GM18498 (cell line): Measurements from ENCODE around the gene CLEC16A.

Source experiments
- ATAC-seq: cut with Tn5 transposase; IDR thresholded peaks from one replicate; pipeline ENCODE4 v1.9.1; 2021; ENCODE audit warnings: mild to moderate bottlenecking, moderate library complexity; ENCODE audit not compliant: unreplicated experiment

The CLEC16A gene

DNA sequence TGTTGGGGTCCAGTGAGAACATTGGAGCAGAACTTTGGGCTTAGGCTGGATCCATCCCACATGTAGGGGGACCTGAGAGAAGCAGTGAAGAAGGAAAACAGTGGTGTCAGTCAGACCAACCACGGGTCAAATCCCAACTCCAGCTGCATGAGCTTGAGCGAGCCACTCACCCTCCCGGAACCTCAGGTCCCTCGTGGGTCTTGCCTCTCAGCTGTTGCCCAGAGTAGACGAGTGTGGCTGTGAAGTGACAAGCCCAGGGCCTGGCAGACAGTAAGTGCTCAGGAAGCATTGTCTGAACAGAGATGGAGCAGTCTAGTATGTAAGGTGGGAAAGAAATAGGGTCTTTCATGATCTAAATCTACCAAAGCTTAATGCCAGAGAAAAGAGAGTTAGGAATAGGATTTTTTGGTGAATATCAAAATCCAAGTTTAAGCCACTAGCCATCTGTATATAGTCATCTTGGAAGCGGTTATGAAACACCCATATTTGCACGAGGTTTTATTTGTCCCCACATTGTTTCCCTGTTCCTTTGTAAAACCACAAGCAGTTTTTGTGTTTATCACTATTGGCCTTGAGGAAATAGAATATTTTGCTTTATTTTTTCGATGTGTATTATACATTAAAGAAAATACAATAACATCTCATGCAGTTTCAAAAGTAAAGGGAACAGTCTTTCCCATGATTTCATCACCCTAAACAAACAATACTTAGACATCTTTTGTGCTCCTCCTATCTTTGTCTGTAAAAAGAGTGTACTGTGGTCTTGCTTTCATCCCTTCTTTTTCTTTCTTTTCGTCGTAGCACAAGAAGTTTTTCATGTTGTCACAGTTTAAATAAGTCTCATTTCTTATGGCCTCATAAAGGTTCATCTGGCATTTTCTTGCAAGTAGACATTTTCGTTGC is 112.0 kb downstream of the CLEC16A start:
- no peak for ATAC-seq

DNA sequence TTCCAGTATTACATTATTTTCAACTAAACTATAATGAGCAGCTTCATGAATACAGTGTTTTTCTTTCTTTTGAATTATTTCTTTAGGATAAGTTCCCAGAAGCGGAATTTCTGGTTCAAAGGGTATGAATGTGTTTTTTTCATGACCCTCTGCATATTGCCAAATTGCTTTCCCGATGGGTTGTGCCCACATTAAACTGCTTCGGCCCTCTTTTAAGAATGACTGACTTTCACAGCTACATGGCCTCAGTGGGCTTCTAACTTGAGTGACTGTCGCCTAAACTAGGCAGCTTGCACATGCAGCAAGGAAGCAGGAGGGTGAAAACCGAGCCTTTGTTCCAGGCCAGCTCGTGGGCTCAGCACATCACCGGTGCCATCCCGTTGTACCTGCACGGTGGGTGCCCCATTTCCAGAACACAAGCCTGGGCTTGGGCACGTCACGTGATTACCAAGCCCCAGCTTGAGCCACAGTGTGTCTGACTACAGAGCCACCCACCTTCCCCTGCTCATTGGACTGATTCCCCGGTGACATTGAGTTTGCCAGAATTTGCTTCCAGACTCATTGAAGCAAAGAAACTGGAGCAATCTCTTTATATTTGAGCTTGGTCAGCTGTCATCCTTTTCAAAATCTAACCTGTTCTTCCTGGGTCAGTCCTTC is 112.8 kb downstream of the CLEC16A start:
- ATAC-seq = no peak

DNA sequence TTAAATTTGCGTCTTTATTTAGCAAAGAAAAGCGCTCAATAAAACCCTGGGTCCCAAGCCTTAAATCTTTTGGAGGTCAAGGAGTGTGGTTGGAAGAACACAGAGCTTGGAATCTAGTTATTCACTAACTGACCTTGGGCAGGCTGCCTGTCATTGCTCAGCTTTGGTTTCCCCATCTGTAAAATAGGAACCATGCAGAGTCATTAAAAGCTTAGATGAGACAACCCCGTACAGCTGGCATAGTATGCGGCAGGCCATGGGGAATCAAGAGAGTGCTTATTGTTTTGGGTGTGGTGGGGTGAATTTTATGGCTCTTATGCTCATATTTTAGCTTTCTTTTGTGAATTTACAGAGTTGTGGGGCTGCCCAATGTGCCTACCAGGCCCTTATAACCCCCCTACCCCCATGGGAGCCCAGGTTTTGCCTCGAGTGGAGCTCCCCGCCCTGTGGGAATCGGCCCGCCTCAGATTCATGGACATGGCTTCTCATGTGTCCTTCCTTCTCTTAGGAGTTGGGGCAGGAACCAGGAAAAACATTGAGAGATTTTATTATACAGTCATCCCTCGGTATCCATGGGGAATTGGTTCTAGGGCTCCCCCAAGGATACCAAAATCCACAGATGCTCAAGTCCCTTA is 113.5 kb downstream of the CLEC16A start:
- ATAC-seq = no peak

DNA sequence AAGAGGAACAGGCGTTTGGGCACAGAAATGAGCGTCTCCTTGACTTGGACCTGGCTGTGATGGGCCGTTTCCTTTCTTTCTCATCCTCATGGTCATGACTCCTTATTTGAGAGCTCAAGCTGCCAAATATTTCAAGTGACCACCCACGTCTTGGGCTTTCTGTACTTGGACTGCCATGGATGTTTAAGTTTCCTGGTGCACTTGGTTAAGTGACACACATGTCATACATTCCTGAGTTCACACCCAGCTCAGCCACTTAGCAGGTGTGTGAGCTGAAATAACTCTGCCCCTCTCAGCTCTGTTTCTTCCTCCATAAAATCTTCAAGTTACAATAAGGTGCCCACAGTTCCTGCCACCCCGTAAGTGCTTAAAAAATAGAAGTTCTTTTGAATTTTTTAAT is 114.5 kb downstream of the CLEC16A start:
- ATAC-seq = no peak

DNA sequence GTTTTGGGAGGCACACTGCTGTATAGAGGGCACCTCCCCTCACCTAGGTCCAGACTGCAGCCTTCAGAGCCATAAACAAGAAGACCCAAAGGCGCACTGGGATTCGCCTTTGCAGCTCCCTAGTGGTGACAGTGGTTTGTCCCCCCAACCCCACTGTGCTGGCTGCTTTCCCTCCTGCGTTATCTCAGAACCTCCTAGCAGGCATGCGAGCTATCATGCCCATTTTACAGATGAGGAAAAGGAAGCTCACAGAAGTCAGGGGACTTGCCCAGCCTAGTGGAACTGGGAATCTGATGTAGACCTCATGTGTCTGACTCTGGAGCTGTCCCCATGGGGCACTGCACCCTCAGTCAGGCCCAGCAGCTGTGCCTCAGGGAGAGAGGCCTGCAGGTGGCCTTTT is 115.2 kb downstream of the CLEC16A start:
- ATAC-seq = no peak

DNA sequence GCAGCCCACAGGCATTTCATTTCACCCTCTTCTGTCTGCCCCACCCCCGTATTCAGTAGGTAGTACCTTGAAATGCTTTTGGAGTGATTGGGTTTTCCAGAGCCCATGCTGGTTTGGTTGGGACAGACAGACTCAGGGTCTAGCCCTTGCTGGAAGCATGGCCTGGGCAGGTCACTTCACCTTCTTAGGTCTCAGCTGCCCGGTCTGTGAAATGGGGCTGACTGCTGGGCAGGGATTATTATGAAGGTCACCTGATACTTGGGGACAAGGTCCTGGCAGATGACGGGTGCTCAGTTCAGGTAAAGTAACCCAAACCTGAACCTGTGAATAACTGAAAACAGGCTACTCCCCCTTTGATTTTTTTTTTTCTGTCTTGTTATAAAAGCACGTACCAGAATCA is 116.0 kb downstream of the CLEC16A start:
- no peak for ATAC-seq

DNA sequence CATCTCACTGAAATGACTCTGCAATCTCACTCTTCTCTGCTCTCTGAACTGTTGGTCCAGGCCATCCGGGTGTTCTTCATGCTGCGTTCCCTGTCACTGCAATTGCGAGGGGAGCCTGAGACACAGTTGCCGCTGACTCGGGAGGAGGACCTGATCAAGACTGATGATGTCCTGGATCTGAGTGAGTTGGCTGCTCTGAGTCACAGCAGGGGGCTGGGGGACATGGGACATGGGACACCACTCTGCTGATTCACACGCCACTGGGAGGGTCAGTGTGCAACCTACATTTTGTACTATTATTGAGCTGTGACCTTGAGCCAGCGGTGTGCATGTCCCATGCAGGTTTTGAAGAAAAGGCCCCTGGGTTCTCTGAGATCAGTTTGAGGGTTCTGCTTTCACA is 116.5 kb downstream of the CLEC16A start:
- ATAC-seq = no peak

DNA sequence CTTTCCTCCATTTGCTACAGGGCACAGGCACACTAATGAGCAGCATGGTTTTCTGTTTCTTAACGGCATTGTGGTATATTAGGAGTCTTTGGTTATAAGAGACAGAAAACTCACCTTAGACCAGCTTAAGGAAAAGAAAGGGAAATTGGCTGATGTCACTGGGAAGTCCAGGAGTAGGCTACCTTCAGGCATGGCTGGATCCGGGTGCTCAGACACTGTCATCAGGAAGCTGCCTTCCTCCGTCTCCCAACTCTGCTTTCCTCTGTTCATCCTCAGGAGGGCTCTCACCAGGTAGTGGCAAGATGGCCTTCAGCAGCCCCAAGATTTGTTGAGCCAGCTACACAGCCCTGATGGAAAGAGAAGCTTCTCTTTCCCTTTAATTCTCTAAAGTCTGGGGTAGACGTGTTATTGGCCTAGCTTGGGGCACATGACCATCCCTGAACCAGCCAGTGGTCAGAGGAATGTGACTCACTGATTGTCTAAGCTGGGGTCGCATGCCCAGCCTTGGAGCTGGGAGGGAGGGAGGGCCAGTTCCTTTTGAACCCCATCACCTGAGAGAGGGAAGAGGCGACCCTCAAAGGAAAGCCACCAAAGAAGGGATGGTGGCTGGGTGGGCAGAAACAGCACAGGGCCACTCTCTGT is 117.4 kb downstream of the CLEC16A start:
- ATAC-seq = no peak

DNA sequence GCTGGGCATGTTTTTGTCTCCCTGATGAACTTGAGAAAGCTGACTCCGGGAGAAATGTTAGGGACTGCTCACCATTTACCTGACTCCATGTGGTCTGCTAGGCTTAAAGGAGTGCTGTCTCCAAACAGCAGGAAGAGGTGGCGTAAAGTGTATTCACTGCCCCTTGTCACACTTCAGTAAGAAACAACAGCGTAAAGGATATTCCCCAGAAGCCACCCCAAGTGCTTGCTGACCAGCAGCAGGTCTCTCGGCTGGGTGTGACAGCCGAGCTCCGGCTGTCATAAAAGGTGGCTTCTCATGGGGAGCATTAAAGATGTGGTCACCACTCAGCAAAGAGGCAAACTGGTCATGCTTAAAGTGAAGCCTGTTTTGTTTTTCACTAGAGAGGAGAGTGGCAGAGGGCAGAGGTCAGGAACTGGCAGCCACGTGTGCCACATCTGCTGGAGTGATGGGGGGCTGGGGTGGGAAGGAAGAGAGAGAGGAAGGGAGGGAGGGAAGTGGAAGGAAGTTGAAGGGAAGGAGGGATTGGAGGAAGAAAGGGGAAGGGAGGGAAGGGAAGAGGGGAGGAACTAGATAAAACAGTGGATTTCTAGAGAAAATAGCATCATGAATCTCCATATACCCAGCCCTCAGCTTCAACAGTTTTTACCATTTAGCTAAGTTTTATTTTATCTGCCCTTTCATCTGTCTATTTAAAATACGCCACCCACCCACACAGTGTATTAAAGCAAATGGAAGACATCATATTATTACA is 119.3 kb downstream of the CLEC16A start:
- no peak for ATAC-seq

DNA sequence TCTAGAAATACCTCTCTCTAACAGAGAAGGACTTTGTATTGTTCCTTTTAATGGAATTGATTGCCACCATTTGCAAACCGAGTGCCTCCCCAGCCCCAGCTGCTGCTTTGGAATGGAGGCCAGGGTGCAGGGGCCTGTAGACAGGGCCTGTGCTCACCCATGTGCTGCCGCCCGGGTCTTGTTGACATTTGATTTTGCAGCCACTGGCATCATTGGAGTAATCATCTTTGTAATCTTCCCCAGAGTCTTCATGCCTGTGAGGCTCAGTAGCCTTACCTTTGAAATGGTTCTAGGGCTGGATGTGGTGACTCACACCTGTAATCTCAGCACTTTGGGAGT is 119.8 kb downstream of the CLEC16A start:
- ATAC-seq = no peak

DNA sequence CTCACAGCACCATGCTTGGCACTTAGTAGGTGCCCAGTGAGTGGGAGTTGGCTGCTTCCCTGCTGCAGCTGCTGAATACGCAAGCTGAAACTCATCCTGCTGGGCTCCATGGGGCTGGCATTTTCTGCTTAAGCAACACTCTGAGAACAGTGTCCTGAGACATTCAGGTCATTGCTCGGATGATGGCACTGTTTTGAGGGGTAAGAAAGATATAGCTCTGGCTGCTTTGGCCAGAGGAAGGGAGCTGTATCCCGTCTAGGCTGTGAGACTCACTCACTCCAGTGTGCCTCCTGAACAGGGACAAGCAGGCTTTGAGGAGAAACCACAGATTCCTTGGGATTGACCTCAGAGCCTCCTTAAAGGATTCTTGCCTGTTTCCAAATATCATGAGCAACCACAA is 120.5 kb downstream of the CLEC16A start:
- no peak for ATAC-seq

DNA sequence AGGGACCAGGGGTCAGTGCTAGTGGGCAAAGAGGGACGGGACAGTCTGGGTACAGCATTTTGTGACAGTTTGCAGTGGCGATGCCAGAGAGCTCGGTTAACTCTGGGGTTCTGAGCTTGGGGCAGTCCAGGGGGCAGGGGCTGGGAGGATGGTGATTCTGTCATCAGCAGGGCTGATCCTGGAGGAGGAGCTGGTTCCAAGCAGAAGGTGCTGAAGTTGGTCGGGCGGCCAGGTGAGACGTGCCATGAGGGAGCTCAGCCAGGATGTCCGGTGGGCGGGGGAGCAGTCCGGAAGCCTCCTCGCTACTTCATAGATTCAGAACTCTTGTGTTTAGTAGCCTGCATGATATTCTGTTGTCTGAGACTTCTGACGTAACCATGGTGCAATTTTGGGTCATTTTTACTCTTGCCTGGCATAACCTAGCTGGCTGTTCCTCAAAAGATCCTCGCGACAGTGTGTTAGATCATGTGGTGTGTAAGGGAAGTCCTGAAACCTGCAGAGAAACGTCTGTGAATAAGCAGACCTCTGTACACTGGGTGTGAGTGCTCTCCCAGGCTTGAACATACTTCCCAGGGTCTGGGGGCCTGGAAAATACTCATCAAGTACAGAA is 122.0 kb downstream of the CLEC16A start:
- no peak for ATAC-seq

DNA sequence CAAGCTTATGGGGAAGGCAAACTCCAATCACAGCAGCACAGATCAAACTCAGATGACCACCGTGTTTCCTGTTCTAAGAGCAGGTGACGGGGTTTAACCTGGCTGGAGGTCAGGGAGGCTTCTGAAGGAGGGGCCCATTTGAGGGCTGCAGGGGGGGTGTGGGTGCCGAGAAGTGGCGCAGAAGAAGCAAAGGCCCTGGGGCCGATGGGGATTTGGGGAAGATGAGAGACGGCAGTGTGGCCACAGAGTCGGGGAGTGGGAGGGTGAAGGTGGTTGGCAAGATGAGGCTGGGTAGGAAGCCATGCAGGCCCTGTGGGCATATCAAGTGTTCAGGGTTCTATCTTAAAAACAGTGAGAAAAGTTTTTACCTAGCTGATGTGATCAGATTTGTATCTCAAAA is 122.9 kb downstream of the CLEC16A start:
- ATAC-seq = no peak

DNA sequence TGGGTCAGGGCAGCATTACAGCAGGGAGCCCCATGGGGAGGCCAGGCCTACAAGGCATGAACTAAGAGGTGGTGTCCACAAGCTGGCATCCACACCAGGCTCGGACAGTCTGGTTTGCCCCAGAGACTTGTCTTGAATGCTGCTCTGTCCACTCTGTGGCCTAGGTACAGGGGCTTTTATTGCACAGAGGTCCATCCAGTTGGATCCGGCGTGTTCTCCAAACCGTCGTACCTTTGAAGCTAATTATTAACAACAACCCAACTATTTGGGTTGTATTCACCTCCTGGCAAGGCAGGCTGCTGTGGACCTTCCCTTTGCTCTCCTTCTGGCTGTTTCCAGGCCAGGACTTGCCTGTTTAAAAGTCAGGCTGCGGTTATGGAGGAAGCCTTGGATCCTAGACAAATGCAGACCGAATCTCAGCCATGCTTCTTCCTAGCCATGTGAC is 123.4 kb downstream of the CLEC16A start:
- ATAC-seq = no peak

DNA sequence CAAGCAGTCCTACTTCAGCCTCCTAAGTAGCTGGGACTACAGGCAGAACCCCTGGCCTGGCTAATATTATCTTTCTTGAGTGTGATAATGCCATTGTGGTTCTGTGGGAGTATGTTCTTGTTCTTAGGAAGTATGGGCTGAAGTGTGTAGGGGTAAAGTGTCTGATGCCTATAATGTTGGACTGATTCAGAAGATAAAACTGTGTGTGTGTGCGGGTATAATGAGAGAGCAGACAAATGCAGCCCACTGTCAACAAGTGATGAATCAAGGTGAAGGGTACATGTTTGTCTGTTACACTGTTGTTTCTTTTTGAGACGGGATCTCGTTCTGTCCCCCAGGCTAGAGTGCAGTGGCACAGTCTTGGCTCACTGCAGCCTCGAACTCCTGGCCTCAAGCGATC is 127.5 kb downstream of the CLEC16A start:
- ATAC-seq = no peak

DNA sequence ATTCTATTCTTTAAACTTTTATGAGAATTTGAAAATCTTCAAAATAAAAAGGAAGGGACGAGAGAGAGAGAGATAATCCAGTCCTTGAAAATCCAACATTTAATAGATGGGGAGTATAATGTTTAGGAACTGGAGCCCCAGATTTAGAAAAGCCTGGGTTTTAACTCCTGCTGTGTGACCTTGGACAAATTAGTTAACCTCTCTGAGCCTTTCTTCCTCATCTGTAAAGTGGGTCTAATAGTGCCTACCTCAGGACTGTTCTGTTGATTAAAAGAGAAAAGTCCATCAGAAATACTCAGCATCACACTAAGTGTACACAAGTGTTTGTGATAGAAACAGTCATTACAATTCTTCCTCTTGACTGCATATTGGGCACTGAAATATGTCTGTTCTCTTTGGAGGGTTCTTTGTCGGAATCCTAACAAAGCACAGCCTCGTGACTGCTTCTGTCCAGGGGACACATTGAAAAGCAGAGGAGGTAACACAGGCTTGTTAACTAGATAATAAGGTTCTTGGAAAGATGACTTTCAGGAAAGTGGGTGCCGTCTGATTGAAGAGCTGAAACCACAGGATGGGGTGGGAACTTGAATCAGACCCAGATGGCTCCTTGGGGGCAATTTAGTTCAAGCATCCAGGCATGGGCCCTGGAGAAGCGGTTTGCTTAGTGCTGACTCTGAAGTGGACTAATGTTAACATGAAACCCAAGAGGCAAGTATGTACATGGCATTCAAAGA is 128.2 kb downstream of the CLEC16A start:
- no peak for ATAC-seq

DNA sequence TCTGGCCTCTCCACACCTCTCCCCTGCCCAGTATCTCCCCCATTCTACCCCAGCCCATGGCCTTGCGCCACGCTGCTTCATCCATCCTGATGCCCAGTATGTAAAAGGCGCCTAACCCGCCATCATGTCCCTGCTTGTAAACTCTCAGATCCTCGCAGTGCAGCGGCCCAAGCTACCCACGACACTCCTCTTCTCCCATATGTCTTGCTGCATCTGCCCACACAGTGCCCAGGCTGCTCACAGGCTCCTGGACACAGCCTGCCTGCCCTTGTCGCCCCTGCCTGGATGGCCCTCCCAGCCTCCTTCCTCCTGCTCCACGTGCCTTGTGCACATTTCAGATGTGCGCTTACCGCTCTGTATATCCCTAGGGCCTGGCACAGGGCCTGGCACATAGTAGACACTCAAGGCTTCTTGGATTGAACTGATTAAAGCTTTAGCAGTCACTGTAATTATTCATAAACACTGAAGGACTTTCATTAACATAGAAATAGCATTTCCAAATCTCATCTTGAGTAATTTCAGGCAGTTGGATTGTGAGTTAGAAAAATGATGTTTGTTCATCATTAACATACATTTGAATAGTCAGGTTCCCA is 129.1 kb downstream of the CLEC16A start:
- ATAC-seq = no peak

DNA sequence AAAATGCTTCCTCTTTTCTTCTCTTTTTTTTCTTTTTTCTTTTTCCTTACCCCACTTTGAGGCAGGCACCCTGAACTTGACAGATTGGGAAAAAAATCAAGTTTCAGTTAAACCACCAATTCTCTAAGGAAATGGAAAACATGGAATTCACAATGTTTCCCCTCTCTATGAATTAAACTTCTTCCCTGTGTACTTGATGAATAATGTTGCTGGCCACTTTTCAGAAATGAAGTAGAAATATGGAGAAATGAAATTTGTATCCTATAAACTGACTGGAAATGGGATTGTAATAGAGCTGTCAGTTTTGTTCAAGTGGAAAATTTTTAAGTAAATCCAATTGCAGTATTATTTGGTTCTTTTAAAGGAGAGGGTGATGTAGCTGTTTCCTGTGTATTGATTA is 129.8 kb downstream of the CLEC16A start:
- ATAC-seq = no peak

DNA sequence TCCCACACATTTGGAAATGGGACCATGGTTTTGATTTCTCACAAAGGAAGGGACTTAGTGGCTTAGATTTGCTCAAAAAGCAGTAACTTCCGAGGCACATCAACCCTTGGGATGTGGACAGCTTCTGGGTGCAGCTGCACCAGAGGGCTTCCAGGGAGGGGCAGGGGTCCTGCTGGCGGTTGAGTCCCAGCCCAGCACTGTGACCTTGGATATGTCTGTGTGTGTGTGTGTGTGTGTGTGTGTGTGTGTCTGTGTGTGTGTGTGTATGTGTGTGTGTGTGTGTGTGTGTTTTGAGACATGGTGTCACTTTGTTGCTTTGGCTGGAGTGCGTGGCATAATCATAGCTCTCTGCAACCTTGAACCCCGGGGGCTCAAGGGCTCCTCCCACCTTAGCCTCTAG is 130.8 kb downstream of the CLEC16A start:
- no peak for ATAC-seq
